T-helper 2 cell treated with Interferon-gamma antibody and Interleukin-4, amounts not matched to agents 5 μg/mL and 100 μg/mL, for 36 hours (primary cell): Measurements from ENCODE around the gene ZNF592.
"Not testable (repeated sequence)": the region's sequence is repeated elsewhere in the genome, so short reads cannot be mapped to it uniquely, and the experiment has no call there.

Experiments
- DNase-seq: peaks from one replicate; pipeline ENCODE4 v3.0.0; 2021; ENCODE audit warnings: low spot score
- H3K27ac Mint-ChIP-seq: one replicate; pipeline ENCODE4 v1.8.0; 2021; ENCODE audit warnings: mild to moderate bottlenecking, mixed read lengths
- H3K27me3 Mint-ChIP-seq: one replicate; pipeline ENCODE4 v1.8.0; 2021; ENCODE audit warnings: low read depth, mixed read lengths
- H3K36me3 Mint-ChIP-seq: one replicate; pipeline ENCODE4 v1.8.0; 2021; ENCODE audit warnings: low read depth, mixed read lengths
- H3K4me1 Mint-ChIP-seq: one replicate; pipeline ENCODE4 v1.8.0; 2021; ENCODE audit warnings: low read depth, mixed read lengths
- H3K4me3 Mint-ChIP-seq: one replicate; pipeline ENCODE4 v1.8.0; 2022; ENCODE audit warnings: mild to moderate bottlenecking, moderate library complexity, mixed read lengths
- H3K9me3 Mint-ChIP-seq: one replicate; pipeline ENCODE4 v1.8.0; 2021; ENCODE audit warnings: mixed read lengths

Gene ZNF592

GRCh38 chr15:84840255-84840654 is 91.9 kb downstream of the ZNF592 start:
- no peaks in the 10 kb centered on the region for H3K4me1 Mint-ChIP-seq
- peaks cover 8% of the 10 kb centered on the region for H3K27me3 Mint-ChIP-seq
- no peaks in the 10 kb centered on the region for H3K36me3 Mint-ChIP-seq
- H3K4me3 Mint-ChIP-seq, result no peak overlapping the region
- H3K27ac Mint-ChIP-seq, result no peak overlapping the region
- DNase-seq, result no peak
- H3K9me3 Mint-ChIP-seq, result no peaks in the 10 kb centered on the region

DNA sequence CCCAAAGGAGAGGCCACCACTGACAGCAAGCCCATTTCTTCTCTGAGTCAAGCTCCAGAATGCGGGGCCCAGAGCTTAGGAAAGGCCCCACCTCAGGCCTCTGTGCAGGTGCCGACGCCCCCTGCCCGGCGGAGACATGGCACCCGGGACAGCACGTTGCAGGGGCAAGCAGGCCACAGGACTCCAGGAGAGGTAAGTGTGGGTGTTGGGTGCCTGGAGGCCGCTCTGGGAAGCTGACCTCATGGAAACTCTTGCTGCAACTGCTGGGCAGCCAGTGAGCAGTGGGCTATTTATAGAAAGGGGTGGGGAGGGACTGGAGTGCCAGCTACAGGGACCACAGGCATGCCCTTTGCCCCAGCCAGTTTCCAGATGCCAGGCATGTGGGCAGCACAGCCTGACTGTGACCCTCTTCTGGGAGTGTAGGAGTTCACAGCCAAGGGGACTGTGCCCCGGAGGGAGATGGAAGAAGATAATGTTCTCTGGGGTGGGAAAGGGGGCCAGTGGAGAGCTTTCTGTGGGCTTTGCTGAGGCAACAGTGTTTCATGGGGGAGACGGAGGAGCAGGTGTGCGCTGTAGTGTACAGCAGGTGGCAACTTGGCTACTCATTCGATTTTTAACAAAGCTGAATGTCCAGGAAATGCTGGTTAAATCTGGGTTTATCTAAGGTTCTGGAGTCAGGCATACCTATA is 92.5 kb downstream of the ZNF592 start:
- Mint-ChIP-seq H3K9me3 (peaks cover under 1% of the 10 kb centered on the region), H3K27me3 (peaks cover 8% of the 10 kb centered on the region), H3K4me1 (no peaks in the 10 kb centered on the region), H3K27ac (no peak overlapping the region), H3K4me3 (no peak overlapping the region), H3K36me3 (no peaks in the 10 kb centered on the region)
- DNase-seq, result no peak

DNA sequence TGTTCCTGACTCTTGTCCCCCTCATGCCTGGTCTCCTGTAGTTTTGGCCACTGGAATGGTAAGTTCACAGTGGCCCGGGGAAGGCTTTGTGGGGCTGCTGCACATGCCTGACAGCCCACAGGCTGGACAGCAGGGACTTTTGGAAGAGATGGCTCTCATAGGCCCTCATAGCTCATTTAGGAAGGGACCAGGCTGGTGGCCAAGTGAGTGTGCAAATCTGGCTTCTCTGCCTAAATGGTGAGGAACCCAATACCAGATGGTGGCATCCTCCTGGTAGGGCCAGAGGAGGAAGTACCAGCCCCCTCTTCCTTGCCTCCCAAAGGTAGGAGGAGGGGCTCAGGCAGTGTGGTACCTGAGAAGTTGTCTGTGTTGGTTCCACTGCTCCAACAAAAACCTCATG is 94.4 kb downstream of the ZNF592 start:
- Mint-ChIP-seq H3K36me3 (peaks cover 3% of the 10 kb centered on the region), H3K9me3 (peaks cover 14% of the 10 kb centered on the region), H3K4me3 (no peak overlapping the region), H3K27ac (no peak overlapping the region), H3K27me3 (peaks cover 8% of the 10 kb centered on the region), H3K4me1 (no peaks in the 10 kb centered on the region)
- no peak for DNase-seq

- H3K4me1 Mint-ChIP-seq, result no peaks in the 10 kb centered on the region
- DNase-seq, result no peak
- H3K9me3 Mint-ChIP-seq, result peaks cover 14% of the 10 kb centered on the region
- H3K27ac Mint-ChIP-seq, result no peak overlapping the region
- H3K27me3 Mint-ChIP-seq, result peaks cover 8% of the 10 kb centered on the region
- H3K36me3 Mint-ChIP-seq, result peaks cover 3% of the 10 kb centered on the region
- H3K4me3 Mint-ChIP-seq, result no peak overlapping the region
These were observed 96.6 kb downstream of the ZNF592 start for GRCh38 chr15:84844964-84845363.

DNA sequence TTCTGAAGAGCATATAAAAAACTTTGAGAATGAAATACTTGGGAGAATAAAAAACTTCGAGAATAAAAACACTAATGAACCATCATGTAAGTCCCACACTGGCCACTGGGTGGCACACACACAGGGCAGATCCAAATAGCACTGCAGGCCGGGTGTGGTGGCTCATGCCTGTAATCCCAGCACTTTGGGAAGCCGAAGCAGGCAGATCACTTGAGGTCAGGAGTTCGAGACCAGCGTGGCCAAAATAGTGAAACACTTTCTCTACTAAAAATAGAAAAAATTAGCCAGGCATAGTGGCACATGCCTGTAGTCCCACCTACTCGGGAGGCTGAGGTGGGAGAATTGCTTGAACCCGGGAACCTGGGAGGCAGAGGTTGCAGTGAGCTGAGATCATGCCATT is 97.2 kb downstream of the ZNF592 start:
- H3K36me3 Mint-ChIP-seq, H3K4me3 Mint-ChIP-seq, H3K27ac Mint-ChIP-seq, H3K4me1 Mint-ChIP-seq, H3K27me3 Mint-ChIP-seq: not testable (repeated sequence)
- peaks cover 14% of the 10 kb centered on the region for H3K9me3 Mint-ChIP-seq
- DNase-seq, result peak; percentile 17

GRCh38 chr15:84846269-84846668 is 97.9 kb downstream of the ZNF592 start:
- no peaks in the 10 kb centered on the region for H3K4me1 Mint-ChIP-seq

GRCh38 chr15:84847382-84847781 is 99.0 kb downstream of the ZNF592 start:
- Mint-ChIP-seq H3K36me3 (peaks cover 3% of the 10 kb centered on the region), H3K27me3 (peaks cover 6% of the 10 kb centered on the region), H3K4me3 (no peak overlapping the region), H3K27ac (no peak overlapping the region), H3K4me1 (no peaks in the 10 kb centered on the region), H3K9me3 (peaks cover 14% of the 10 kb centered on the region)
- no peak for DNase-seq

More at GRCh38 chr15:84846269-84846668, 97.9 kb downstream of the ZNF592 start:
- DNase-seq, result no peak
- H3K9me3 Mint-ChIP-seq, result peaks cover 14% of the 10 kb centered on the region
- peaks cover 3% of the 10 kb centered on the region for H3K36me3 Mint-ChIP-seq
- H3K4me3 Mint-ChIP-seq, result no peak overlapping the region
- H3K27me3 Mint-ChIP-seq, result peaks cover 8% of the 10 kb centered on the region
- H3K27ac Mint-ChIP-seq, result no peak overlapping the region

- H3K9me3 Mint-ChIP-seq, result peaks cover 3% of the 10 kb centered on the region
- no peak overlapping the region for H3K4me3 Mint-ChIP-seq
- no peak overlapping the region for H3K27ac Mint-ChIP-seq
- no peak for DNase-seq
- peaks cover 2% of the 10 kb centered on the region for H3K27me3 Mint-ChIP-seq
- H3K4me1 Mint-ChIP-seq, result no peaks in the 10 kb centered on the region
- no peaks in the 10 kb centered on the region for H3K36me3 Mint-ChIP-seq
These were observed 103.8 kb downstream of the ZNF592 start for GRCh38 chr15:84852212-84852611.

- Mint-ChIP-seq H3K4me1 (no peaks in the 10 kb centered on the region), H3K9me3 (no peaks in the 10 kb centered on the region), H3K4me3 (no peak overlapping the region), H3K27me3 (no peaks in the 10 kb centered on the region), H3K36me3 (no peaks in the 10 kb centered on the region), H3K27ac (no peak overlapping the region)
- no peak for DNase-seq
These were observed 106.7 kb downstream of the ZNF592 start for GRCh38 chr15:84855136-84855535.

DNA sequence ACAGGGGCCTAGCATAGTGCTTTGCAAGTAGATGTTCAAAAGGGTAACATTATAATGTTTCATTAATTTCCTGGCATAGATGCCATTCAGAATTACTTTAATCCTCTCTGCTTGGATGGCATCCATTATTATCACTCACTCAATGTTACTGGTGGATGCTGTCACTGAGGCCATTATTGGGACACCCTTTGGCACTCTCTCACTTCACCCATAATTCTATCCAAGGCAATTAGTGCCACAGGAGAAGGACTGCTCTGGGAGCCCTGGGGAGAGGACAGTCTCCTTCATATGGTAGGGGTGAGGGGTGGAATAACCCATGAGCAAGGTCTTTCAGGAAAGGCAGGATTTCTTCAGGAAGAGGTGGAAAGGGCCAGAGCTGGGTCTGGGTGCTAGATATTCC is 107.4 kb downstream of the ZNF592 start:
- DNase-seq, result no peak
- H3K9me3 Mint-ChIP-seq, result no peaks in the 10 kb centered on the region
- H3K4me3 Mint-ChIP-seq, result no peak overlapping the region
- no peaks in the 10 kb centered on the region for H3K36me3 Mint-ChIP-seq
- H3K4me1 Mint-ChIP-seq, result no peaks in the 10 kb centered on the region
- H3K27me3 Mint-ChIP-seq, result no peaks in the 10 kb centered on the region
- no peak overlapping the region for H3K27ac Mint-ChIP-seq
